K562 (cell line): ENCODE results near the gene GIMAP8. TPM values are rescaled to one million over a fixed set of nuclear protein-coding genes. Genes with fewer than 3 reads are reported as not detected.

ENCODE experiments used
- ARID1B ChIP-seq: fragments of 450-650 bp; IDR thresholded peaks from 2 replicates; pipeline ENCODE4 v1.6.1; 2016; ENCODE audit warnings: antibody characterized with exemption, mild to moderate bottlenecking, inconsistent platforms
- CBFA2T3 ChIP-seq: fragments of 450-650 bp; IDR thresholded peaks from 2 replicates; pipeline ENCODE4 v1.6.1; 2017
- CHD2 ChIP-seq: IDR thresholded peaks from 2 replicates; pipeline ENCODE4 v1.6.1; 2011; ENCODE audit warnings: low read depth, low read length
- ERF ChIP-seq: fragments of 450-650 bp; formaldehyde crosslinking; IDR thresholded peaks from 2 replicates; pipeline ENCODE4 v1.4.0; 2020; ENCODE audit warnings: mild to moderate bottlenecking, mixed read lengths
- HDAC3 ChIP-seq: fragments of 450-650 bp; IDR thresholded peaks from 2 replicates; pipeline ENCODE4 v1.6.1; 2018; ENCODE audit warnings: borderline replicate concordance, mild to moderate bottlenecking, moderate library complexity; ENCODE audit not compliant: partially characterized antibody
- NFRKB ChIP-seq: fragments of 450-650 bp; IDR thresholded peaks from 2 replicates; pipeline ENCODE4 v1.6.1; 2016; ENCODE audit warnings: low read depth
- POLR3G ChIP-seq: IDR thresholded peaks from 2 replicates; pipeline ENCODE4 v1.6.1; 2011; ENCODE audit not compliant: insufficient read length, insufficient replicate concordance; ENCODE audit errors: extremely low read depth
- RBBP5 ChIP-seq: fragments of 200-600 bp; sonication (generic); IDR thresholded peaks from 2 replicates; pipeline ENCODE4 v1.6.1; 2012; ENCODE audit warnings: borderline replicate concordance, mild to moderate bottlenecking, low read length, control low read depth, inconsistent platforms; ENCODE audit not compliant: insufficient read depth, poor library complexity, severe bottlenecking
- SAP30 ChIP-seq: fragments of 200-600 bp; sonication (generic); IDR thresholded peaks from 2 replicates; pipeline ENCODE4 v1.6.1; 2012; ENCODE audit warnings: borderline replicate concordance, low read depth, mild to moderate bottlenecking, moderate library complexity, low read length, control low read depth, inconsistent platforms; ENCODE audit not compliant: insufficient read depth, poor library complexity, severe bottlenecking
- SNRNP70 ChIP-seq: fragments of 200-400 bp; formaldehyde crosslinking; optimal IDR thresholded peaks from 2 replicates; pipeline ENCODE3; 2017; ENCODE audit warnings: low read depth, low read length
- TAL1 ChIP-seq: fragments of 450-650 bp; IDR thresholded peaks from 2 replicates; pipeline ENCODE4 v1.6.1; 2016; ENCODE audit warnings: mild to moderate bottlenecking
- TBP ChIP-seq: optimal IDR thresholded peaks from 2 replicates; pipeline ENCODE3; 2011; ENCODE audit warnings: low read depth, low read length, improper control_type of control experiment
- TGIF2 ChIP-seq: sonication (generic); formaldehyde crosslinking; IDR thresholded peaks from 2 replicates; pipeline ENCODE4 v1.8.1; 2022; ENCODE audit warnings: mild to moderate bottlenecking, missing genetic modification reagents, moderate library complexity
- ZNF124 ChIP-seq: sonication (generic); formaldehyde crosslinking; IDR thresholded peaks from 2 replicates; pipeline ENCODE4 v1.8.1; 2022; ENCODE audit warnings: missing genetic modification reagents
- ZNF140 ChIP-seq: fragments of 250-450 bp; sonication (Bioruptor Pico); IDR thresholded peaks from 2 replicates; pipeline ENCODE4 v1.8.0; 2021; ENCODE audit warnings: moderate library complexity, mild to moderate bottlenecking, inconsistent platforms
- ZNF165 ChIP-seq: fragments of 250-450 bp; sonication (Bioruptor Pico); IDR thresholded peaks from 2 replicates; pipeline ENCODE4 v1.4.0; 2020; ENCODE audit warnings: borderline replicate concordance
- ZNF174 ChIP-seq: fragments of 250-450 bp; sonication (Bioruptor Pico); IDR thresholded peaks from 2 replicates; pipeline ENCODE4 v1.4.0; 2020; ENCODE audit warnings: mild to moderate bottlenecking
- ZNF436 ChIP-seq: fragments of 250-450, 450-650 bp; sonication (Bioruptor Pico); formaldehyde crosslinking; IDR thresholded peaks from 2 replicates; pipeline ENCODE4 v1.7.0; 2020; ENCODE audit warnings: mild to moderate bottlenecking
- ZNF696 ChIP-seq: fragments of 250-450 bp; sonication (Bioruptor Pico); conservative IDR thresholded peaks from 2 replicates; pipeline ENCODE4 v1.4.0; 2020; ENCODE audit warnings: mild to moderate bottlenecking, moderate library complexity
- polyA plus RNA-seq, 8 experiments: library from polyadenylated mRNA; depleted of rRNA in 4 of 8; stranded (reverse) in 5 of 8; unstranded in 3 of 8; fragments of >200 nt; fragmentation: Nextera tagmentation in 2 of 8; fragmentation: Illumina TruSeq in 1 of 8; extraction: Ambion mirVana in 2 of 8; extraction: Trizol in 1 of 8; gene quantifications; 2 replicates each; pipeline versions ENCODE4 v1.2.1 to v1.2.3, GENCODE V29; 2011 to 2014; ENCODE audit warnings: inconsistent platforms in 1 of 8, missing spikeins in 1 of 8
- total RNA-seq, 7 experiments: library from RNA; depleted of rRNA in 6 of 7; stranded (reverse); fragments of >200 nt in 6 of 7; fragmentation: Illumina TruSeq in 2 of 7; extraction: Trizol in 2 of 7; gene quantifications; 2 replicates each; pipeline versions ENCODE4 v1.2.1 to v1.2.3, GENCODE V29; 2011 to 2021; ENCODE audit warnings: low replicate concordance in 1 of 7
- TF ChIP-seq, protein P1 (sequence below): fragments of 200-400 bp; formaldehyde crosslinking; IDR thresholded peaks from 2 replicates; pipeline ENCODE4 v1.6.1; 2017; ENCODE audit warnings: mild to moderate bottlenecking, low read depth, low read length, moderate library complexity
- TF ChIP-seq, protein P2 (sequence below), 2 experiments: fragments of 450-650 bp; IDR thresholded peaks; 2 replicates each; pipeline ENCODE4 v1.6.1; 2016
- TF ChIP-seq, protein P3 (sequence below), 3 experiments: fragments of 200-800 bp in 1 of 3; sonication (Bioruptor generic) in 1 of 3; sonication (generic) in 1 of 3; formaldehyde crosslinking in 1 of 3; IDR thresholded peaks; 2 replicates each; pipeline versions ENCODE4 v1.6.1 to v1.8.0; 2016 to 2022; ENCODE audit warnings: mild to moderate bottlenecking in 2 of 3, missing compliant biosample characterization in 2 of 3, missing genetic modification characterization in 2 of 3, missing genetic modification reagents in 1 of 3
- TF ChIP-seq, protein P4 (sequence below): fragments of 450-650 bp; formaldehyde crosslinking; IDR thresholded peaks from 2 replicates; pipeline ENCODE4 v1.4.0; 2022; ENCODE audit warnings: missing genetic modification characterization

The GIMAP8 gene
- total and polyA plus RNA-seq, 9 of the 15 experiments (the other 6 are each of a cell fraction or from before 2014, with no cell fraction given) = not detected

DNA sequence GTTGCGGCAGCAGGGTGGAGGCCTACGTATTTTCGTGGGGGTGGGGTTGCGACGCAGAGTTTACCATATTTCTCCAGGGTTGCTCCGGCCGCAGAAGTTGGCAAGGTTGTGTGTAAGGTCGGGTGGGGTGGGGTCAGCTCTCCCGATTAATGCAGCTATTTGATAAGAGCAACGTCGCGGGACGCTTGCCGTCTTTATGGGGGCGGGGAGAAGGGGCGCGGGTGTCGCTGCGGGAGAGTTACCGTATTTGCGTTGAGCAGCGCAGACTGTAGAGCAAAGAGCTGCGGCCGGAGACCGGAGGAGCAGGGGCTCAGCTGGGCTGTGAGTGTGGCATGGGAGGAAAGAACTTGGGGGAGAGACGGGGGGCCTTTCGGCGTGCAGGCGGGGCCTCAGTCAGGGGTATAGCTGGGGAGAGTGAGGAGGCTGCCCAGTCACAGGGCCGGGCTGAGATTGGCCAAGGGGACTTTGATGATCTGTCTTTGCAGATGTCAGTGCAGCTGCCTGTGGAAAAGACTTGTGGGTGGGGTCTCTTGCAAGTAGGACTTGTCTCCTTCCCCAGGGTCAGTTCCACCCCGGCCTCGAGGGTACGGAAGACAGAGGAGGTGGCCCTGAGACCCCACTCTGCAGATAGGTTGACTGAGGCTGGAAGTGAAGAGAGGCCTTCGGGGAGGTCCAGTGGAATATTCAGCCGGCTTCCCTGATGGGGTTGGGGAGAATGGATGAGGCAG, 44.7 kb upstream of the GIMAP8 start (continued):
- no peak for TF ChIP-seq HDAC3
- no peak for TF ChIP-seq SNRNP70
- TF ChIP-seq, protein P1, sequence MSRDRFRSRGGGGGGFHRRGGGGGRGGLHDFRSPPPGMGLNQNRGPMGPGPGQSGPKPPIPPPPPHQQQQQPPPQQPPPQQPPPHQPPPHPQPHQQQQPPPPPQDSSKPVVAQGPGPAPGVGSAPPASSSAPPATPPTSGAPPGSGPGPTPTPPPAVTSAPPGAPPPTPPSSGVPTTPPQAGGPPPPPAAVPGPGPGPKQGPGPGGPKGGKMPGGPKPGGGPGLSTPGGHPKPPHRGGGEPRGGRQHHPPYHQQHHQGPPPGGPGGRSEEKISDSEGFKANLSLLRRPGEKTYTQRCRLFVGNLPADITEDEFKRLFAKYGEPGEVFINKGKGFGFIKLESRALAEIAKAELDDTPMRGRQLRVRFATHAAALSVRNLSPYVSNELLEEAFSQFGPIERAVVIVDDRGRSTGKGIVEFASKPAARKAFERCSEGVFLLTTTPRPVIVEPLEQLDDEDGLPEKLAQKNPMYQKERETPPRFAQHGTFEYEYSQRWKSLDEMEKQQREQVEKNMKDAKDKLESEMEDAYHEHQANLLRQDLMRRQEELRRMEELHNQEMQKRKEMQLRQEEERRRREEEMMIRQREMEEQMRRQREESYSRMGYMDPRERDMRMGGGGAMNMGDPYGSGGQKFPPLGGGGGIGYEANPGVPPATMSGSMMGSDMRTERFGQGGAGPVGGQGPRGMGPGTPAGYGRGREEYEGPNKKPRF = no peak
- TF ChIP-seq, protein P2, sequence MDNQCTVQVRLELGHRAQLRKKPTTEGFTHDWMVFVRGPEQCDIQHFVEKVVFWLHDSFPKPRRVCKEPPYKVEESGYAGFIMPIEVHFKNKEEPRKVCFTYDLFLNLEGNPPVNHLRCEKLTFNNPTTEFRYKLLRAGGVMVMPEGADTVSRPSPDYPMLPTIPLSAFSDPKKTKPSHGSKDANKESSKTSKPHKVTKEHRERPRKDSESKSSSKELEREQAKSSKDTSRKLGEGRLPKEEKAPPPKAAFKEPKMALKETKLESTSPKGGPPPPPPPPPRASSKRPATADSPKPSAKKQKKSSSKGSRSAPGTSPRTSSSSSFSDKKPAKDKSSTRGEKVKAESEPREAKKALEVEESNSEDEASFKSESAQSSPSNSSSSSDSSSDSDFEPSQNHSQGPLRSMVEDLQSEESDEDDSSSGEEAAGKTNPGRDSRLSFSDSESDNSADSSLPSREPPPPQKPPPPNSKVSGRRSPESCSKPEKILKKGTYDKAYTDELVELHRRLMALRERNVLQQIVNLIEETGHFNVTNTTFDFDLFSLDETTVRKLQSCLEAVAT (IDR thresholded peaks at IDR 0.05) = peak; percentile 8 to 79; a peak in 1 of 4 replicates
- peak; percentile 45 for TF ChIP-seq SAP30
- no peak for TF ChIP-seq RBBP5
- peak; percentile 53; the same call in 1 of the 2 replicates for TF ChIP-seq ARID1B
- TF ChIP-seq CHD2 = 0 out of 2 replicates have a peak, but pooled peaks have one; percentile 11
- TF ChIP-seq TBP = no peak
- TF ChIP-seq CBFA2T3 = no peak
- no peak for TF ChIP-seq ERF (CRISPR knock-in tag)
- no peak for TF ChIP-seq ZNF696 (CRISPR knock-in tag)
- TF ChIP-seq, protein P3, sequence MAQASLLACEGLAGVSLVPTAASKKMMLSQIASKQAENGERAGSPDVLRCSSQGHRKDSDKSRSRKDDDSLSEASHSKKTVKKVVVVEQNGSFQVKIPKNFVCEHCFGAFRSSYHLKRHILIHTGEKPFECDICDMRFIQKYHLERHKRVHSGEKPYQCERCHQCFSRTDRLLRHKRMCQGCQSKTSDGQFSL (CRISPR knock-in tag; IDR thresholded peaks at IDR 0.05) = peak; percentile 90
- TF ChIP-seq, protein P3 (tag; IDR thresholded peaks at IDR 0.05) = no peak; a peak in 1 of 4 replicates
- TF ChIP-seq ZNF174 (CRISPR knock-in tag) = no peak
- peak; percentile 40 for TF ChIP-seq TAL1
- no peak for TF ChIP-seq ZNF140
- no peak for TF ChIP-seq NFRKB
- TF ChIP-seq ZNF436 (CRISPR knock-in tag) = no peak
- TF ChIP-seq POLR3G = no peak
- no peak for TF ChIP-seq ZNF124 (CRISPR knock-in tag)
- TF ChIP-seq TGIF2 (CRISPR knock-in tag) = no peak
- TF ChIP-seq, protein P4, sequence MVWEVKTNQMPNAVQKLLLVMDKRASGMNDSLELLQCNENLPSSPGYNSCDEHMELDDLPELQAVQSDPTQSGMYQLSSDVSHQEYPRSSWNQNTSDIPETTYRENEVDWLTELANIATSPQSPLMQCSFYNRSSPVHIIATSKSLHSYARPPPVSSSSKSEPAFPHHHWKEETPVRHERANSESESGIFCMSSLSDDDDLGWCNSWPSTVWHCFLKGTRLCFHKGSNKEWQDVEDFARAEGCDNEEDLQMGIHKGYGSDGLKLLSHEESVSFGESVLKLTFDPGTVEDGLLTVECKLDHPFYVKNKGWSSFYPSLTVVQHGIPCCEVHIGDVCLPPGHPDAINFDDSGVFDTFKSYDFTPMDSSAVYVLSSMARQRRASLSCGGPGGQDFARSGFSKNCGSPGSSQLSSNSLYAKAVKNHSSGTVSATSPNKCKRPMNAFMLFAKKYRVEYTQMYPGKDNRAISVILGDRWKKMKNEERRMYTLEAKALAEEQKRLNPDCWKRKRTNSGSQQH = no peak
- TF ChIP-seq ZNF165 (CRISPR knock-in tag) = no peak
